GM04503 (cell line): Measurements from ENCODE around the gene CHRM3.
"Not testable (repeated sequence)": the region's sequence is repeated elsewhere in the genome, so short reads cannot be mapped to it uniquely, and the experiment has no call there.

Experiments used
- DNase-seq: peaks from one replicate; pipeline ENCODE4 v3.0.0-alpha.2; 2012; ENCODE audit warnings: low read depth

CHRM3 gene

GRCh38 chr1:239386453-239387303 is at the start of gene CHRM3:
Gene CHRM3, plus strand, starts transcription at chr1:239386568. Its CDS starts 520,884 bp downstream, at chr1:239907452.
- no peak for DNase-seq

- DNase-seq = no peak
Observed at GRCh38 chr1:239337799-239338430, 48.5 kb upstream of the CHRM3 start.

- no peak for DNase-seq
Observed at GRCh38 chr1:239347776-239348175, 38.6 kb upstream of the CHRM3 start.

- DNase-seq = no peak
Observed at GRCh38 chr1:239348635-239349353, 37.6 kb upstream of the CHRM3 start.

- no peak for DNase-seq
Observed at GRCh38 chr1:239349699-239350098, 36.7 kb upstream of the CHRM3 start.

- DNase-seq = no peak
Observed at GRCh38 chr1:239353536-239353935, 32.8 kb upstream of the CHRM3 start.

- no peak for DNase-seq
Observed at GRCh38 chr1:239354231-239354630, 32.1 kb upstream of the CHRM3 start.

GRCh38 chr1:239357867-239358266 is 28.5 kb upstream of the CHRM3 start:
- no peak for DNase-seq

GRCh38 chr1:239361403-239361802 is 25.0 kb upstream of the CHRM3 start:
- peak; percentile 78 for DNase-seq

GRCh38 chr1:239363930-239364329 is 22.4 kb upstream of the CHRM3 start:
- DNase-seq = no peak

GRCh38 chr1:239367196-239367810 is 19.1 kb upstream of the CHRM3 start:
- no peak for DNase-seq

- DNase-seq = no peak
Observed at GRCh38 chr1:239368436-239369109, 17.8 kb upstream of the CHRM3 start.

GRCh38 chr1:239370869-239371268 is 15.5 kb upstream of the CHRM3 start:
- DNase-seq = not testable (repeated sequence)

- no peak for DNase-seq
Observed at GRCh38 chr1:239382666-239383065, 3.7 kb upstream of the CHRM3 start.

- DNase-seq = no peak
Observed at GRCh38 chr1:239383714-239384113, 2.7 kb upstream of the CHRM3 start.

GRCh38 chr1:239387304-239388158 is 1.2 kb downstream of the CHRM3 start:
- no peak for DNase-seq

- no peak for DNase-seq
Observed at GRCh38 chr1:239388159-239388485, 1.8 kb downstream of the CHRM3 start.

GRCh38 chr1:239388578-239388977 is 2.2 kb downstream of the CHRM3 start:
- no peak for DNase-seq

GRCh38 chr1:239389703-239390102 is 3.3 kb downstream of the CHRM3 start:
- no peak for DNase-seq

- DNase-seq = no peak
Observed at GRCh38 chr1:239392271-239392670, 5.9 kb downstream of the CHRM3 start.

GRCh38 chr1:239394107-239394506 is 7.7 kb downstream of the CHRM3 start:
- DNase-seq = no peak
